GM23338 (cell line): ENCODE results near the gene MTCL1. TPM values are rescaled to one million over a fixed set of nuclear protein-coding genes. Genes with fewer than 3 reads are reported as not detected.

Experiments used
- ATAC-seq: fragments of 200-7000 bp; cut with Tn5 transposase; 3 replicates; pipeline ENCODE4 v1.9.1; 2020
- DNase-seq: peaks from one replicate; pipeline ENCODE4 v3.0.0-alpha.2; 2015; ENCODE audit warnings: low spot score
- H2AFZ ChIP-seq: fragments of 200-600 bp; sonication (generic); 2 replicates; pipeline ENCODE4 v1.8.0; 2016; ENCODE audit warnings: antibody characterized with exemption, mild to moderate bottlenecking, moderate library complexity
- H3F3A ChIP-seq: fragments of 200-600 bp; sonication (generic); replicated peaks from 2 replicates; pipeline ENCODE4 v1.8.0; 2017; ENCODE audit warnings: antibody characterized with exemption, mixed run types, low read depth
- H3K27ac ChIP-seq: fragments of 200-600 bp; sonication (generic); 2 replicates; pipeline ENCODE4 v1.6.1; 2016; ENCODE audit warnings: low read depth
- H3K27me3 ChIP-seq: fragments of 200-600 bp; sonication (generic); 2 replicates; pipeline ENCODE4 v1.8.0; 2016; ENCODE audit warnings: mild to moderate bottlenecking, mixed run types, moderate library complexity; ENCODE audit not compliant: insufficient read depth
- H3K36me3 ChIP-seq: fragments of 200-600 bp; sonication (generic); 2 replicates; pipeline ENCODE4 v1.8.0; 2016; ENCODE audit warnings: mild to moderate bottlenecking; ENCODE audit not compliant: insufficient read depth
- H3K4me1 ChIP-seq: fragments of 200-600 bp; sonication (generic); 2 replicates; pipeline ENCODE4 v1.8.0; 2016; ENCODE audit warnings: mild to moderate bottlenecking, moderate library complexity; ENCODE audit not compliant: insufficient read depth
- H3K4me2 ChIP-seq: fragments of 200-600 bp; sonication (generic); 2 replicates; pipeline ENCODE4 v1.7.1; 2017; ENCODE audit warnings: mixed run types
- H3K4me3 ChIP-seq: fragments of 200-600 bp; sonication (generic); 2 replicates; pipeline ENCODE4 v1.6.1; 2016; ENCODE audit warnings: mixed run types
- H3K79me2 ChIP-seq: fragments of 200-600 bp; sonication (generic); replicated peaks from 2 replicates; pipeline ENCODE4 v1.8.0; 2017; ENCODE audit warnings: mild to moderate bottlenecking; ENCODE audit not compliant: insufficient read depth
- H3K9me2 ChIP-seq: fragments of 200-600 bp; sonication (generic); 2 replicates; pipeline ENCODE4 v1.8.0; 2017; ENCODE audit not compliant: insufficient read depth
- H4K20me1 ChIP-seq: fragments of 200-600 bp; sonication (generic); replicated peaks from 2 replicates; pipeline ENCODE4 v1.8.0; 2017; ENCODE audit warnings: mild to moderate bottlenecking; ENCODE audit not compliant: insufficient read depth
- H3K27ac Mint-ChIP-seq: 2 replicates; pipeline ENCODE4 v1.8.0; 2020; ENCODE audit warnings: inconsistent platforms, mild to moderate bottlenecking, moderate library complexity, mixed read lengths
- H3K27me3 Mint-ChIP-seq: 3 replicates; pipeline ENCODE4 v1.8.0; 2022; ENCODE audit warnings: low read depth, mild to moderate bottlenecking, moderate library complexity, mixed read lengths, inconsistent platforms; ENCODE audit not compliant: insufficient read depth, poor library complexity
- H3K36me3 Mint-ChIP-seq: 3 replicates; pipeline ENCODE4 v1.8.0; 2021; ENCODE audit warnings: low read depth, mild to moderate bottlenecking, inconsistent platforms, moderate library complexity, mixed read lengths
- H3K4me1 Mint-ChIP-seq: 3 replicates; pipeline ENCODE4 v1.8.0; 2020; ENCODE audit warnings: mild to moderate bottlenecking, inconsistent platforms, mixed read lengths
- H3K4me3 Mint-ChIP-seq: 3 replicates; pipeline ENCODE4 v1.8.0; 2021; ENCODE audit warnings: moderate library complexity, mild to moderate bottlenecking, inconsistent platforms, mixed read lengths
- H3K9me3 Mint-ChIP-seq: 3 replicates; pipeline ENCODE4 v1.8.0; 2020; ENCODE audit warnings: moderate library complexity, mild to moderate bottlenecking, inconsistent platforms, mixed read lengths
- CREB1 ChIP-seq: fragments of 250-450 bp; sonication (Bioruptor Pico); IDR thresholded peaks from 2 replicates; pipeline ENCODE4 v1.5.0; 2020; ENCODE audit warnings: low read depth, mild to moderate bottlenecking, moderate library complexity
- CTCF ChIP-seq, 2 experiments: fragments of 200-600 bp in 1 of 2; sonication (generic) in 1 of 2; conservative IDR thresholded peaks; 2 replicates each; pipeline versions ENCODE4 v1.5.1 to v1.6.1; 2016 to 2017; ENCODE audit warnings: antibody characterized with exemption in 2 of 2, low read depth in 2 of 2, mild to moderate bottlenecking in 2 of 2, moderate library complexity in 1 of 2
- ETS1 ChIP-seq: IDR thresholded peaks from 2 replicates; pipeline ENCODE4 v1.6.1; 2016; ENCODE audit warnings: antibody characterized with exemption
- EZH2 ChIP-seq: fragments of 200-600 bp; sonication (generic); IDR thresholded peaks from one replicate; pipeline ENCODE4 v1.8.0; 2017; ENCODE audit warnings: antibody characterized with exemption, mild to moderate bottlenecking, low read depth; ENCODE audit not compliant: unreplicated experiment
- EZH2phosphoT487 ChIP-seq: fragments of 200-600 bp; sonication (generic); IDR thresholded peaks from one replicate; pipeline ENCODE4 v1.8.1; 2018; ENCODE audit warnings: antibody characterized with exemption; ENCODE audit not compliant: unreplicated experiment
- JUNB ChIP-seq: IDR thresholded peaks from one replicate; pipeline ENCODE4 v1.6.1; 2016; ENCODE audit warnings: antibody characterized with exemption; ENCODE audit not compliant: unreplicated experiment
- NANOG ChIP-seq: IDR thresholded peaks from 2 replicates; pipeline ENCODE4 v1.6.1; 2016; ENCODE audit warnings: antibody characterized with exemption, borderline replicate concordance
- POLR2AphosphoS5 ChIP-seq: IDR thresholded peaks from 2 replicates; pipeline ENCODE4 v1.6.1; 2016; ENCODE audit warnings: antibody characterized with exemption, low read depth
- REST ChIP-seq: IDR thresholded peaks from one replicate; pipeline ENCODE4 v1.6.1; 2018; ENCODE audit warnings: antibody characterized with exemption; ENCODE audit not compliant: unreplicated experiment
- STAT1 ChIP-seq: IDR thresholded peaks from one replicate; pipeline ENCODE4 v1.6.1; 2016; ENCODE audit warnings: antibody characterized with exemption; ENCODE audit not compliant: unreplicated experiment
- ZNF114 ChIP-seq: fragments of 250-450 bp; sonication (Bioruptor Pico); IDR thresholded peaks from 2 replicates; pipeline ENCODE4 v1.5.0; 2020; ENCODE audit warnings: mild to moderate bottlenecking, moderate library complexity
- polyA plus RNA-seq: library from polyadenylated mRNA; unstranded; fragments of >200 nt; fragmentation: Nextera tagmentation; extraction: Ambion mirVana; gene quantifications from 2 replicates; pipeline ENCODE4 v1.2.1, GENCODE V29; 2016
- total RNA-seq: library from RNA; depleted of rRNA; stranded (reverse); fragments of >200 nt; shearing (Covaris generic); gene quantifications from 2 replicates; pipeline ENCODE4 v1.2.3, GENCODE V29; 2014

MTCL1 gene
- total and polyA plus RNA-seq, 2 experiments from 2014 or later: 14.4 to 45.0 TPM

- Histone ChIP-seq H3K79me2 (no peaks in the 10 kb centered on the region), H3K4me2 (no peak overlapping the region), H2AFZ (no peak overlapping the region), H3K9me2 (no peaks in the 10 kb centered on the region), H3K4me1 (no peaks in the 10 kb centered on the region), H3K4me3 (no peak overlapping the region), H3K27me3 (no peaks in the 10 kb centered on the region), H3K27ac (no peak overlapping the region), H4K20me1 (no peaks in the 10 kb centered on the region), H3F3A (no peaks in the 10 kb centered on the region), H3K36me3 (peaks cover 8% of the 10 kb centered on the region; the same call in 1 of the 2 replicates)
- no peak overlapping the region for H3K27ac Mint-ChIP-seq
- H3K9me3 Mint-ChIP-seq: no peaks in the 10 kb centered on the region
- peaks cover 13% of the 10 kb centered on the region for H3K4me1 Mint-ChIP-seq
- TF ChIP-seq EZH2 (no peak), EZH2phosphoT487 (no peak), STAT1 (no peak), CTCF (conservative IDR thresholded peaks at IDR 0.05; ENCODE audit: low read depth in 2 of 2) (no peak), POLR2AphosphoS5 (no peak), REST (no peak), NANOG (no peak), JUNB (no peak), ETS1 (no peak)
- H3K27me3 Mint-ChIP-seq: peaks cover 2% of the 10 kb centered on the region
- peaks cover 26% of the 10 kb centered on the region for H3K36me3 Mint-ChIP-seq
- ATAC-seq (no peak), DNase-seq (no peak)
- no peak overlapping the region for H3K4me3 Mint-ChIP-seq
Observed at GRCh38 chr18:8807488-8807805, 102.1 kb downstream of the MTCL1 start.

- no peak overlapping the region for H3K4me2 ChIP-seq
- no peaks in the 10 kb centered on the region for H4K20me1 ChIP-seq
- H3K4me3 ChIP-seq: no peak overlapping the region
- Mint-ChIP-seq H3K4me1 (peaks cover 8% of the 10 kb centered on the region), H3K9me3 (no peaks in the 10 kb centered on the region), H3K27ac (no peak overlapping the region), H3K4me3 (no peak overlapping the region), H3K27me3 (peaks cover 2% of the 10 kb centered on the region), H3K36me3 (peaks cover 32% of the 10 kb centered on the region)
- H3K36me3 ChIP-seq: peaks cover 8% of the 10 kb centered on the region; the same call in 1 of the 2 replicates
- no peaks in the 10 kb centered on the region for H3K9me2 ChIP-seq
- H3K79me2 ChIP-seq: no peaks in the 10 kb centered on the region
- H3F3A ChIP-seq: no peaks in the 10 kb centered on the region
- no peak overlapping the region for H3K27ac ChIP-seq
- no peaks in the 10 kb centered on the region for H3K27me3 ChIP-seq
- no peak overlapping the region for H2AFZ ChIP-seq
- ATAC-seq: no peak
- DNase-seq: no peak
- no peaks in the 10 kb centered on the region for H3K4me1 ChIP-seq
- TF ChIP-seq CREB1 (CRISPR knock-in tag) (no peak), ZNF114 (CRISPR knock-in tag) (no peak), CTCF (conservative IDR thresholded peaks at IDR 0.05; ENCODE audit: low read depth in 2 of 2) (no peak), EZH2 (no peak), POLR2AphosphoS5 (no peak), STAT1 (no peak), EZH2phosphoT487 (no peak), REST (no peak)
Observed at GRCh38 chr18:8808001-8808400, 102.6 kb downstream of the MTCL1 start.
